Measurements from ENCODE around the gene ACP3. TPM values are rescaled to one million over a fixed set of nuclear protein-coding genes. Genes with fewer than 3 reads are reported as not detected.

Gene ACP3
- total RNA-seq, 2 experiments from 2014 or later, result not detected

DNA sequence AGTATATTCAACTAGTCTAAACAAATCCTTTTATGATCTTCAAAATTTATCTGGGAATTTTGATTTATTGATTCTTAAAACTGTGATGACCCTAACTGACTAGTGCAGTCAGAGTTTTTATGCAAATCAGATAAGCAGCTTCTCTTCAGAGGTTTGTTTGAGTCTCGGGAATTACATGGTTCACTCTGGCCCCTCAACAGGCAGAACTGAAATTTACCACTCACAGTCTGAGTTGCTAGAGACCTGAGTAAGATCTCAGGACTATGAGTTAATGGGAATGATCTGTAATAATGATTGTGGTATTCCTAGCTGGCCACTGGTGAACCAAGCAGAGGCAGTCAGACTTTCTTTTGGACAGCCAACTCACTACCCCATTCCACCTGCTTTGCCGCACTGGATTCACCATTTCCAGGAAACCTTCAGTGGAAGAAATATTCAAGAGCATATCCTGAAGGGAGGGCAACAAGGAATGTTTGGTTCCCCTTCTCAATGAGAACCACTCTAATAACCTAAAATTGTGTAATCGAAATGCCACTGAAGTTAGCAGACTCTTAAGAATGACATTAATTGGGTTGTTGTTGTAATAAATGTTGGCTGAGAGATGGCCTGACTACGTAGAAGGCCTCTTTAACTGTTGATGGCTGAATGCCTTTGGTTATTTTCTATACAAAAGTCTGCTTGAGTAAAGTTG lies 88.5 kb downstream of the ACP3 start:
- Mint-ChIP-seq H3K27ac (no peak overlapping the region), H3K36me3 (ENCODE audit: low read depth) (no peaks in the 10 kb centered on the region), H3K9me3 (no peaks in the 10 kb centered on the region), H3K4me3 (no peak overlapping the region), H3K27me3 (no peaks in the 10 kb centered on the region), H3K4me1 (ENCODE audit: low read depth) (no peaks in the 10 kb centered on the region)
- no peak overlapping the region for H3K27ac ChIP-seq (ENCODE audit: low read depth in 1 of 2, low read length in 2 of 2)
- ATAC-seq (ENCODE audit: poor library complexity), result no peak
- H3K9me3 ChIP-seq (ENCODE audit: control insufficient read depth in 1 of 2, insufficient read depth in 1 of 2, low read length in 2 of 2), result no peaks in the 10 kb centered on the region
- TF ChIP-seq, protein P1, sequence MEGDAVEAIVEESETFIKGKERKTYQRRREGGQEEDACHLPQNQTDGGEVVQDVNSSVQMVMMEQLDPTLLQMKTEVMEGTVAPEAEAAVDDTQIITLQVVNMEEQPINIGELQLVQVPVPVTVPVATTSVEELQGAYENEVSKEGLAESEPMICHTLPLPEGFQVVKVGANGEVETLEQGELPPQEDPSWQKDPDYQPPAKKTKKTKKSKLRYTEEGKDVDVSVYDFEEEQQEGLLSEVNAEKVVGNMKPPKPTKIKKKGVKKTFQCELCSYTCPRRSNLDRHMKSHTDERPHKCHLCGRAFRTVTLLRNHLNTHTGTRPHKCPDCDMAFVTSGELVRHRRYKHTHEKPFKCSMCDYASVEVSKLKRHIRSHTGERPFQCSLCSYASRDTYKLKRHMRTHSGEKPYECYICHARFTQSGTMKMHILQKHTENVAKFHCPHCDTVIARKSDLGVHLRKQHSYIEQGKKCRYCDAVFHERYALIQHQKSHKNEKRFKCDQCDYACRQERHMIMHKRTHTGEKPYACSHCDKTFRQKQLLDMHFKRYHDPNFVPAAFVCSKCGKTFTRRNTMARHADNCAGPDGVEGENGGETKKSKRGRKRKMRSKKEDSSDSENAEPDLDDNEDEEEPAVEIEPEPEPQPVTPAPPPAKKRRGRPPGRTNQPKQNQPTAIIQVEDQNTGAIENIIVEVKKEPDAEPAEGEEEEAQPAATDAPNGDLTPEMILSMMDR (IDR thresholded peaks at IDR 0.05), result no peak
- H3K4me3 ChIP-seq (ENCODE audit: low read length), result no peak overlapping the region
- intact Hi-C loops (cut with DNase I, micrococcal nuclease), result no loop called here
- no peaks in the 10 kb centered on the region for H3K27me3 ChIP-seq (ENCODE audit: control insufficient read depth in 1 of 2, insufficient read depth in 2 of 2, low read length in 2 of 2)
- no peaks in the 10 kb centered on the region for H3K4me1 ChIP-seq (ENCODE audit: insufficient read depth, low read length)
- ChIA-PET POLR2A (no interaction called here), CTCF (interaction anchor here (0.6 to 1.3 kb wide), 2 partner anchors 9 to 61 kb away, joined by 3 read pairs; no protein-coding TSS in a partner anchor)
- H3K36me3 ChIP-seq (ENCODE audit: insufficient read depth, low read length), result no peaks in the 10 kb centered on the region
- DNase-seq, result no peak

DNA sequence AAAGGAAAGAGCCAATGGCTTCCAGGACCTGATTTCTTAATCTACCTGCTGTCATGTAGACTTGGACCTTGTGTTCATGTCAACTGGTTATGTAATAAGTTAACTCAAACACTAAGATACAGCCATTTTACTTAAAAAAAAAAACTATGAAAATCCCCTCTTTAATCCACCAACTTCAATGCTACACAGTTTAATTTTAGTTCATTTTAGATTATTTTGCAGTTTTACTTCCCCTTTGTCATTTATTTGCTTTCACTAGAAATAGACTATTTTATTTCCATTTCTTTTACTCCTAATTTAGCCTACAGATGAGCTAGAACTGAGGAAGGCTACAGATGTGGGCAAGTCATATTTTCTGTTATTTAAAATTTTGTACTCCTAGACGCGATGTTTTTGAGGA lies 89.4 kb downstream of the ACP3 start:
- no peak overlapping the region for H3K4me3 Mint-ChIP-seq
- Histone ChIP-seq H3K4me1 (ENCODE audit: insufficient read depth, low read length) (no peaks in the 10 kb centered on the region), H3K9me3 (ENCODE audit: control insufficient read depth in 1 of 2, insufficient read depth in 1 of 2, low read length in 2 of 2) (no peaks in the 10 kb centered on the region), H3K4me3 (ENCODE audit: low read length) (no peak overlapping the region), H3K27ac (ENCODE audit: low read depth in 1 of 2, low read length in 2 of 2) (no peak overlapping the region), H3K36me3 (ENCODE audit: insufficient read depth, low read length) (no peaks in the 10 kb centered on the region), H3K27me3 (ENCODE audit: control insufficient read depth in 1 of 2, insufficient read depth in 2 of 2, low read length in 2 of 2) (no peaks in the 10 kb centered on the region)
- H3K36me3 Mint-ChIP-seq (ENCODE audit: low read depth), result no peaks in the 10 kb centered on the region
- CTCF ChIA-PET, result interaction anchor here (1.3 kb wide), 1 partner anchor 10 kb away, joined by 3 read pairs; no protein-coding TSS in a partner anchor
- H3K4me1 Mint-ChIP-seq (ENCODE audit: low read depth), result no peaks in the 10 kb centered on the region
- no peak for DNase-seq
- no peak overlapping the region for H3K27ac Mint-ChIP-seq
- H3K27me3 Mint-ChIP-seq, result no peaks in the 10 kb centered on the region
- TF ChIP-seq, protein P1 (IDR thresholded peaks at IDR 0.05), result no peak
- POLR2A ChIA-PET, result no interaction called here
- no peak for ATAC-seq (ENCODE audit: poor library complexity)
- intact Hi-C loops (cut with DNase I, micrococcal nuclease), result no loop called here
- no peaks in the 10 kb centered on the region for H3K9me3 Mint-ChIP-seq

DNA sequence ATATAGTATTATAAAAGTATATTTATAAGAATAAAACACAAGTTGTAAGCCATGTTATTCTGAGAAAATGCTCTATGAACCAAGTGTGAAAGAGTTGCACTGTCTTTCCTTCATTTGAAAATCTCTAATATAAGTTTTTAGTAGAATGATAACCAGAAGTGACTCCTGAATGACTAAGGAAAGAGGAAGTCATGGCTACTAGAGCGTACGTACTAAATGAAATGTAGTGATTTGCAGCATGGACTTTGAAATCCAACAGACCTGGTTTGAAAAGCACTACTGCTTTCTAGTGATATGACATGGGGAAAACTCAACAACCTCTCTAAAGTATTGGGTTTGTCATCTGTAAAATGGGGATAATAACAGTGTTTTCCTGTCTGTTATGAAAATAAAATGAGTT lies 89.8 kb downstream of the ACP3 start:
- H3K36me3 Mint-ChIP-seq (ENCODE audit: low read depth), result no peaks in the 10 kb centered on the region
- no peak overlapping the region for H3K27ac ChIP-seq (ENCODE audit: low read depth in 1 of 2, low read length in 2 of 2)
- H3K4me3 Mint-ChIP-seq, result no peak overlapping the region
- H3K27ac Mint-ChIP-seq, result no peak overlapping the region
- no peaks in the 10 kb centered on the region for H3K9me3 Mint-ChIP-seq
- intact Hi-C loops (cut with DNase I, micrococcal nuclease), result no loop called here
- no peak overlapping the region for H3K4me3 ChIP-seq (ENCODE audit: low read length)
- no peaks in the 10 kb centered on the region for H3K27me3 ChIP-seq (ENCODE audit: control insufficient read depth in 1 of 2, insufficient read depth in 2 of 2, low read length in 2 of 2)
- no peaks in the 10 kb centered on the region for H3K27me3 Mint-ChIP-seq
- H3K4me1 Mint-ChIP-seq (ENCODE audit: low read depth), result no peaks in the 10 kb centered on the region
- POLR2A ChIA-PET, result no interaction called here
- no peaks in the 10 kb centered on the region for H3K9me3 ChIP-seq (ENCODE audit: control insufficient read depth in 1 of 2, insufficient read depth in 1 of 2, low read length in 2 of 2)
- TF ChIP-seq, protein P1 (IDR thresholded peaks at IDR 0.05), result no peak
- no peaks in the 10 kb centered on the region for H3K4me1 ChIP-seq (ENCODE audit: insufficient read depth, low read length)
- CTCF ChIA-PET, result interaction anchor here (1.3 kb wide), 1 partner anchor 10 kb away, joined by 3 read pairs; no protein-coding TSS in a partner anchor
- DNase-seq (no peak), ATAC-seq (ENCODE audit: poor library complexity) (no peak)
- H3K36me3 ChIP-seq (ENCODE audit: insufficient read depth, low read length), result no peaks in the 10 kb centered on the region

Other genes starting within 250 kb of the ACP3 start
- 10 to 100 TPM; 13.5 to 14.3 TPM for gene DNAJC13, start 100.1 kb downstream of the ACP3 start, total RNA-seq

Data from CD4-positive, alpha-beta T cell (primary cell).